SU-DHL-6 (cell line): ENCODE data around the gene MDC1.

Experiments
- CTCF ChIP-seq: fragments of 200-600 bp; sonication (generic); IDR thresholded peaks from one replicate; pipeline ENCODE4 v1.5.1; 2017; ENCODE audit warnings: antibody characterized with exemption, mild to moderate bottlenecking, low read length, moderate library complexity; ENCODE audit not compliant: insufficient read depth, poor library complexity, severe bottlenecking
- EZH2phosphoT487 ChIP-seq: fragments of 200-600 bp; sonication (generic), shearing (Covaris generic); conservative IDR thresholded peaks from 2 replicates; pipeline ENCODE4 v1.6.1; 2018; ENCODE audit warnings: mild to moderate bottlenecking, antibody characterized with exemption, low read length, moderate library complexity, mixed read lengths

GRCh38 chr6:30763618-30764489, 46.8 kb upstream of the MDC1 start:
- TF ChIP-seq CTCF (no peak), EZH2phosphoT487 (no peak)
